Thyroid gland (tissue), 4 donors: ENCODE results near the gene TMEM208. TPM values are rescaled to one million over a fixed set of nuclear protein-coding genes. Genes with fewer than 3 reads are reported as not detected.

ENCODE experiments used
- DNase-seq, 2 donors: peaks; one replicate each; pipeline ENCODE4 v3.0.0-alpha.2; 2019
- H3K27ac ChIP-seq, 3 donors: fragments of 200-600 bp; sonication (generic); 1 replicate in 2 of 3; 2 replicates in 1 of 3; pipeline ENCODE4 v1.5.1; 2016 to 2019; ENCODE audit warnings: mild to moderate bottlenecking in 1 of 3, moderate library complexity in 1 of 3
- H3K27me3 ChIP-seq: fragments of 200-600 bp; sonication (generic); one replicate; pipeline ENCODE4 v1.5.1; 2019
- H3K36me3 ChIP-seq, 2 donors: fragments of 200-600 bp; sonication (generic); one replicate each; pipeline ENCODE4 v1.5.1; 2016 to 2019
- H3K4me1 ChIP-seq, 2 donors: fragments of 200-600 bp; sonication (generic); one replicate each; pipeline ENCODE4 v1.5.1; 2017 to 2019
- H3K4me3 ChIP-seq, 3 donors: fragments of 200-600 bp; sonication (generic); replicated peaks in 1 of 3; 1 replicate in 2 of 3; 2 replicates in 1 of 3; pipeline ENCODE4 v1.5.1; 2016; ENCODE audit warnings: mild to moderate bottlenecking in 1 of 3
- H3K9me3 ChIP-seq: fragments of 200-600 bp; sonication (generic); one replicate; pipeline ENCODE4 v1.5.1; 2017
- CTCF ChIP-seq, 6 experiments: fragments of 200-600 bp in 3 of 6; fragments of 450-650 bp in 3 of 6; sonication (generic) in 3 of 6; IDR thresholded peaks; one replicate each; pipeline ENCODE4 v1.5.1; 2016 to 2019; ENCODE audit warnings: antibody characterized with exemption in 6 of 6, mild to moderate bottlenecking in 2 of 6, inconsistent platforms in 1 of 6, moderate library complexity in 1 of 6
- POLR2A ChIP-seq, 2 donors: fragments of 450-650 bp; IDR thresholded peaks; one replicate each; pipeline ENCODE4 v1.6.1; 2017; ENCODE audit warnings: antibody characterized with exemption in 2 of 2, mild to moderate bottlenecking in 2 of 2, moderate library complexity in 1 of 2
- WGBS, 2 donors: methylation state at CpG; one replicate each; pipeline ENCODE4 v1.1.5; 2017; 5-methylcytosine and 5-hydroxymethylcytosine counted together
- intact Hi-C: fragments of 100-400 bp; cut with DNase I; formaldehyde crosslinking; loops from one replicate; pipeline ENCODE4 v1.15.1; 2023
- total RNA-seq, 4 donors: library from RNA; depleted of rRNA; stranded (reverse); fragments of >200 nt; gene quantifications; one replicate each; pipeline ENCODE4 v1.2.3, GENCODE V29; 2016

TMEM208 gene
- total RNA-seq, result 10 to 100 TPM; 53.2 to 69.0 (median 58.3) TPM

DNA sequence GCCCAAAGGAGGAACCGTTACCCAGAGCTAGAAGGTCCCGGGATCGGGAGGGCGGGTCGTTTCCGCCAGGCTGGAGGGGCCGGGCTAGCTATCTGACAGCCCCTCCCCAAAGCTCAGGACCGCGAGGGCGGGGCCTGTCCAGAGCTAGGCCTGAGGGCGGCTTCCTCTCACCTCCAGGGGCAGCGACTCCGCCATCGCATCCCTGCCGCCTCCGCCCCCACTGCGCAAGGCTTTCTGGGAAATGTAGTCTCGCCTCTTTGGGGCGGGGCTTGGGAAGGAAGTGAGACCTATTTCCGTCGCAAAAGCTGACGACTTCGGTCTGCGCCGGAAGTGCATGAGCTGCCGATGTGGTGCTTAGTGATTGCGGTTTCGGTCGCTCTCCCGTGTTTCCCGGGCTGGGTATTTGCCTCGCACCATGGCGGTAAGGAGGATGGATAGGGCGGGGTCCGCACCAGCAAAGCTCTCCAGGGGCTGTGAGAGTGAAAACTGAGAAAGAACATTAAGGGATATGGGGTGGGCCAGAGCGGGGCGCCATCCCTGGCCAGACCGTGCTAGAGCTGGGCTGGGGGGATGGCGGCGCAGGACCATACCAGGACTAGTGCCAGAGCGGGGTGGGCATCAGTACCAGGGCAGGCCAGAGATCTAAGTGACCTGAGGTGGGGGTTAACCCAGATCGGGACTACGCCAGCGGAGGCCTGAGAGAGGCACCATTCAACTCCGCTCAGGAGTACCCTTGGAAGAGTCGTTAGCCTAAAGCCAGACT lies at the start of gene TMEM208:
Gene TMEM208, plus strand, starts transcription at position 327 of the 763 bp plus-strand sequence. Its CDS starts 89 bp downstream, at position 416.
- WGBS, 2 donors, result 0 to 1% methylated on average over 40 to 44 of the region's 46 CpGs
- H3K4me3 ChIP-seq, result peak within 1 kb of the TSS; percentile 65 to 97 (median 95)
- intact Hi-C loops, result no loop called here
- H3K4me1 ChIP-seq, result peaks cover 14% of the 10 kb centered on the region in 2 donors
- H3K27ac ChIP-seq, result peak within 1 kb of the TSS; percentile 24 to 76 (median 58)
- H3K9me3 ChIP-seq, result no peaks in the 10 kb centered on the region
- H3K27me3 ChIP-seq, result no peaks in the 10 kb centered on the region
- TF ChIP-seq CTCF (IDR thresholded peaks at IDR 0.05) (peak in 3 of 6 experiments; percentile 14 to 40 (median 18)), POLR2A (IDR thresholded peaks at IDR 0.05) (peak in 1 of 2 donors; percentile 71)
- peak; percentile 98 for DNase-seq
- peaks cover 38 to 39% of the 10 kb centered on the region in 2 donors for H3K36me3 ChIP-seq

DNA sequence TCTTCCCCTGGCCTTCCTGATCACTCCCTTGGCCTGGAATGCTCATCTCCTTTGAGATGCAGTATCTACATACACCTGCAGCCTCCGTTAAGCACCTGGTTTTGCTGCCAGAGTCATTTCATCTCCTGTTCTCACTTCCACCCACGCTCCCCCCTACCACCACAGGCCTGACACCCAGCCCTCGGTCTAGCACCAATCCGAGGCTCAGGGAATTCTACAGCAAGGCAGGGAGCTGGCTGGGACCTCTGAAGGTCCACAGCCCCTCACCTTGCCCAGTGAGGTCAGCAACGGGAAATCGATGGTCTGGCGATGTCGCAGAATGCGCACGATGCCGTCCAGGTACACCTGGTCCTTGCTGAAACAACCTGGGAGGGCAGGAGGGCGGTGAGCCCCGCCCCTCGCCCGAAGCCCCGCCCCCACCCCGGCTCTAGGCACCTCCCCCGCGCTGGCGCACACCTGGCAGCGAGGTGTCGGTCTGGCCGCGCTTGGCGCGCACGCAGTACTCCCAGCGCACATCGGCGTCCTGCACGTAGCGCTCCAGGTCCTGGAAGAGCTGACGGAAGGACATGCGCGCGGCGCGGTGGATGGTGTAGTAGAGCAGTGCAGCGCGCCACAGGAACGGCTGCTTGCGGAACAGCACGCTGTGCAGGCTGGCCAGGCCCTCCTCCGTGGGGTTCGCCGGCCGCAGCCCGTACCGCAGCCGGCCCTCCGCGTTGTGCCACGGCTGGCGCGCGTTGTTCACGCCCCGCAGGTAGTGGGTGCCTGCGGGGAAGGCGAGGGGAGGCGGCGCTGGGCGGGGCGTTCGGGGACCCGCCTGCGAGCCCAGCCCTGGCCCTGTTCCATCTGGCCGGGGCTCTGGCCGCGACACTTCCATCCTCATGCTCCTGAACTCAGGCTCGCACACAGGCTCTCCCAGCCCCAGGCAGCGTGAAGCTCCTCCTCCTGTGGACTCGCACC lies 48.9 kb upstream of the TMEM208 start:
- Histone ChIP-seq H3K4me1 (peaks cover 26 to 37% of the 10 kb centered on the region in 2 donors), H3K36me3 (no peaks in the 10 kb centered on the region), H3K9me3 (no peaks in the 10 kb centered on the region), H3K27me3 (no peaks in the 10 kb centered on the region), H3K4me3 (peak overlapping the region in 1 of 3 donors; percentile 41), H3K27ac (peak overlapping the region; percentile 51 to 74 (median 55))
- peak; percentile 89 for DNase-seq
- TF ChIP-seq POLR2A (IDR thresholded peaks at IDR 0.05) (peak in 1 of 2 donors; percentile 64), CTCF (IDR thresholded peaks at IDR 0.05) (peak in 2 of 6 experiments; percentile 22 to 26)
- WGBS, 2 donors, result 7 to 21% methylated on average over 15 to 24 of the region's 73 CpGs
- intact Hi-C loops, result no loop called here

GRCh38 chr16:67179421-67180080 lies 47.4 kb upstream of the TMEM208 start:
- no peaks in the 10 kb centered on the region for H3K9me3 ChIP-seq
- no peaks in the 10 kb centered on the region for H3K36me3 ChIP-seq
- no peaks in the 10 kb centered on the region for H3K27me3 ChIP-seq
- H3K4me1 ChIP-seq, result peaks cover 20 to 31% of the 10 kb centered on the region in 2 donors
- no peak overlapping the region for H3K4me3 ChIP-seq
- H3K27ac ChIP-seq, result no peak overlapping the region
- DNase-seq, result no peak
- intact Hi-C loops, result loop anchor here (10.0 kb wide), 2 partner anchors 205 to 285 kb away; no protein-coding TSS in a partner anchor
- TF ChIP-seq POLR2A (IDR thresholded peaks at IDR 0.05) (no peak), CTCF (IDR thresholded peaks at IDR 0.05) (no peak)
- 92 to 98% methylated on average over 7 to 12 of the region's 13 CpGs for WGBS, 2 donors

DNA sequence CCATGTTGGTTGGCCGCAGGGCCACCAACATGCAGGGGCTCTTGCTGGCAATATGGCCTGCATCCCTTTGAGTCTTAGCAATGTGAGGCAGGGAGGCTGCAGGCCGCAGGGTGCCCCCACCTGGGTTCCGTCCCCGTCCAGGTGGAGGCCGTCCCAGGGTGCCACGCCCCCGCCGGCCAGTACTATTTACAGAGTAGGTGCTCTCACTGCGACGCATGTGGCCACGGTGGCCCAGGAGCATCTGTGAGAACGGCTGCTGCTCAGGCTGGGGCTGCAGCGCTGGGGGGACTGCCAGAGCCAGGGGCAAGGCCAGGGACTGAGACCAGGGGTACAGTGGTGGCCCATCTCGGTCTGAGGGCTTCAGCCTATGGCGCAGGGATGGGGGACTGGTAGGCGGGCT lies 46.8 kb upstream of the TMEM208 start:
- no peak for TF ChIP-seq CTCF (IDR thresholded peaks at IDR 0.05)
- TF ChIP-seq POLR2A (IDR thresholded peaks at IDR 0.05), result no peak
- peaks cover 24 to 31% of the 10 kb centered on the region in 2 donors for H3K4me1 ChIP-seq
- DNase-seq, result no peak
- 90 to 100% methylated on average over 4 of the region's 16 CpGs for WGBS, 2 donors
- no peaks in the 10 kb centered on the region for H3K36me3 ChIP-seq
- intact Hi-C loops, result loop anchor here (10.0 kb wide), 2 partner anchors 205 to 285 kb away; no protein-coding TSS in a partner anchor
- no peaks in the 10 kb centered on the region for H3K9me3 ChIP-seq
- no peak overlapping the region for H3K4me3 ChIP-seq
- no peak overlapping the region for H3K27ac ChIP-seq
- no peaks in the 10 kb centered on the region for H3K27me3 ChIP-seq
